ENCODE data around the gene COX20. TPM values are rescaled to one million over a fixed set of nuclear protein-coding genes. Genes with fewer than 3 reads are reported as not detected.

Gene COX20
- total RNA-seq, 4 donors from 2014 or later, result 19.4 to 43.2 (median 24.1) TPM

DNA sequence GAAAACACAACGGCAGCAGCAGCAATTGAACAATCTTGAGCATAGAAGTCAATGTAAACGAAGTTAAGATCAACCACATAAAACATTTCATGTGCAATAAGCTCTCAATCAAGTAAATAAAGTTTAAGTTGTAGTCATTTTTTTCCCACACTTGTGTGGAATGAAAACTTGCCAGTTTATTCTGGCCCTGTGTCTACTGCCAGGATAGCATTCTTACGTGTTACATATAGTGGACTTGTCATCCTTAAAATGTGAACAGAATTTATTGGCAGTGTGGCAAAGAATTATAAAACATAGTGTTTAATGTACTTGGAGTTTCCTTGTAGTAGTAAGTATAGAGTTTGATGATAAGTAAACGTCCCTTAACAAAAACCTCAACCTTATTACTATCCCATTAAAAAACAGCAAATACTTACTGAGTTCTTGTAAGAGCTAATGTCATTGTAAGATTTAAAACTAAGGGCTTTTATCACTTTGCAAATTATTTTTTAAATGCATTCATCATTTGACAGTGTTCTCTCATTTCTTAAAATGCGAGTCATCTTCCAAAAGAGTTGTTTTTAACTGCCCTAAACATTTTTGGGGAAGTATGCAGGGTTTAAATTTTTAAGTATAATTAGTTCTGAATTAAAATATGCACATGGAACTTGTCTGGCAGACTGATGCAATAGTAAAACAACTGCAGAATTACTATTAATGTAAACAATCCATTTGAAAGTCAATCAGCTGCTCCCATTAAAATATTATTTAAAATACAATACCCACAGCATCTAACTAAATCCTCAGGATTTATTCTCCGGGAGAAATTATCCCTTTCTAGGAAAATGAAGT is 7.9 kb downstream of the COX20 start:
- ATAC-seq (ENCODE audit: low FRiP score), result no peak
- TF ChIP-seq CTCF (IDR thresholded peaks at IDR 0.05), result no peak
- DNase-seq (ENCODE audit: low spot score), result no peak

DNA sequence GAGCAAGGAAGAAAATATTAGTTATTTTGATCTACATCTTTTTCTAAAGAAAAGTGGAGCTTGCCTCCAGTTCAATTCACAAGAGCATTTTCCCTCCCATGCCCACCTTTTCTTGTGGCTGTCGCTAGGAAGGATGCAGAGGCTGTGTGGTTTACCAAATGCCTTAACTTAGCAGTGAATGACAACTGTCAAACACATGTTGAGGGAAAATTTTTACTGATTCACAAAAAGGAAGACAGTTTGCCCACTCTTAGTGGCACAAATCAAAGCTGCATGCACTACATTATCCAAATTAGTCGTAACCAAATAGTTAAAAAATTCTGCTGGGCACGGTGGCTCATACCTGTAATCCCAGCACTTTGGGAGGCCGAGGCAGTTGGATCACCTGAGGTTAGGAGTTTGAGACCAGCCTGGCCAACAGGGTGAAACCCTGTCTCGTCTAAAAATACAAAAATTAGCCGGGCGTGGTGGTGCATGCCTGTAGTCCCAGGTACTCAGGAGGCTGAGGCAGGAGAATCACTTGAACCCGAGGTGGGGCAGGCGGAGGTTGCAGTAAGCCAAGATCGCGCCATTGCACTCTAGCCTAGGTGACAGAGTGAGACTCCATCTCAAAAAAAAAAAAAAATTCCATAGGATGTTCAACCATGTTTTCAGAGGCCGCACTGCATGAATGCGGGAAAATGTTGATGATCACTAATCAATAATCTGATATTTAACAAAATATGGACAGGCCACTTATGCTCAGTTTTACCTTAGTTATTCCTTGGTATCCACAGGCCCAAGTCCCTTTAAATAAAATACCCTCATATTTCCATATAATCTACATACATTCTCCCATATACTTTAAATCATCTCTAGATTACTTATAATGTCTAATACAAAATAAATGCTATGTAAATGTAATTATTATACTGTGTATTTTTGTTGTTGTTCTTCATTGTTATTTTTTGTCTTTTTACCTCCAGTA is 9.0 kb downstream of the COX20 start:
- ATAC-seq (ENCODE audit: low FRiP score), result no peak
- no peak for DNase-seq (ENCODE audit: low spot score)

DNA sequence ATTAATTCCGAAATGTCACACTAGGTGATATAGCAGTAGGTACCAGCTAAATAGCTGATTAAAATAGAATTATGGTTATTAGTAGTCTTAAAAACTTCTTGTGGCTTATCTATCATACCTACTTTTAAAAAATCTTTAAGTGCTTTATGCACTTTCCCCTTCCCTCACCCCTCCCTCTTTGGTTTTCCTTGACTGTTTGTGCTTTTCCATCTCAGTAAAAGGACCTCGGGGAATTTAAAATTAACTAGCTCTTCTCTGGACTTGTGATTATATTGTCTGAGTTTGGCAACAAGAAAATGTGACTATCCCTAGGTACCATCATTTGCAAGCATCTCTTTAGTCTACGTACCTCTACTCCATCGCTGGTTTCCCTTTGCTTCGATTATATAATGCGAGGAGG is 11.2 kb downstream of the COX20 start:
- no peak for TF ChIP-seq CTCF (IDR thresholded peaks at IDR 0.05)
- no peak for ATAC-seq (ENCODE audit: low FRiP score)
- no peak for DNase-seq (ENCODE audit: low spot score)

More for the DNA sequence above, 9.0 kb downstream of the COX20 start:
- no peak for TF ChIP-seq CTCF (IDR thresholded peaks at IDR 0.05)

- DNase-seq (ENCODE audit: low spot score) (no peak), ATAC-seq (ENCODE audit: low FRiP score) (no peak)
Measured at GRCh38 chr1:244849189-244849866, 13.9 kb downstream of the COX20 start.

GRCh38 chr1:244850099-244850852 is 14.8 kb downstream of the COX20 start:
- no peak for ATAC-seq (ENCODE audit: low FRiP score)

More at GRCh38 chr1:244849189-244849866, 13.9 kb downstream of the COX20 start:
- no peak for TF ChIP-seq CTCF (IDR thresholded peaks at IDR 0.05)

More at GRCh38 chr1:244850099-244850852, 14.8 kb downstream of the COX20 start:
- DNase-seq (ENCODE audit: low spot score), result no peak
- no peak for TF ChIP-seq CTCF (IDR thresholded peaks at IDR 0.05)
